Limb (tissue), 2 donors: ENCODE measurements around the gene RRP12.

ENCODE experiments used
- DNase-seq, 2 donors: peaks; one replicate each; pipeline ENCODE4 v3.0.0-alpha.2; 2016; ENCODE audit errors: extremely low spot score in 2 of 2

RRP12 gene

DNA sequence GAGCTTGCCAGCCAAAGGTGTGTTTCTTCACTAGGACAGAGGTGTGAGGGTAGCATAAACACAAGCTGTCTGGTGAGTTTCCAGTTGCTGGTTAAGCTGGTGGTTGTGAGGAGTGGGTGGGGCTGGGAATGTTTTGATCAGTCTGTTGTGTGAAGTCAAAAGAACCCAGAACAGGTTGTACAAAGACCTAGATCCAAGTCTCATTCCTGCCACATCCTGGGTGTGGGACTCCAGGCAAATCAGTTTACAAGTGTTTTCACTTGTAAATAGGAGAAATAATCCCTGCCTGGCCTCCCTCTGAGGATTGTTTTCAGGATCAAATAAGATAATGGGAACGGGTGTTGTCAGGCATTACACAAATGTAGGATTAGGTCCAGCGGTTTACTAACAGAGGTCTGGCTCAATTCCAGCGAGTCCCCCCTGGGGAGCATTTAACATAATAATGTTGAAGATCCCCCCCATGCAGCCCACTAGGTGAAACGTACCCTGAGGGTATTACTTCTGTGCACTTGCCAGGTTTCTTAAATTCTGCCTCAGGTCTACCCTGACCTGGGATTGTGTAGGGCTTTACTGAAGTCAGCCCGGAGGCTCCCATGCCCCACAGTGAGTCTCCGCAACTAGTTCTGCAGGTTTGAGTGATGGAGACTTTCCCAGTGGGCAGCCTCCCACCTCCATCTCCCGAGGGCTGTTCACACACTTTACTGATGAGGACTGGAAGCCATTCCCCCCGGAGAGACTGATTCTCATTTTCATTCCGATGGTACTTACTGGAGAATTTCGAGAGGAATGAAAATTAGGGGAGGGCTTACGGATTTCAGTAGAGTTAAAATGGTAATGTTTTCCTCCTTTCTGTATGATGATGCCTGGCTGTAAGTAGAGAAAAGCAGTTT, 64.0 kb downstream of the RRP12 start:
- DNase-seq: peak in 1 of 2 donors; percentile 45

DNA sequence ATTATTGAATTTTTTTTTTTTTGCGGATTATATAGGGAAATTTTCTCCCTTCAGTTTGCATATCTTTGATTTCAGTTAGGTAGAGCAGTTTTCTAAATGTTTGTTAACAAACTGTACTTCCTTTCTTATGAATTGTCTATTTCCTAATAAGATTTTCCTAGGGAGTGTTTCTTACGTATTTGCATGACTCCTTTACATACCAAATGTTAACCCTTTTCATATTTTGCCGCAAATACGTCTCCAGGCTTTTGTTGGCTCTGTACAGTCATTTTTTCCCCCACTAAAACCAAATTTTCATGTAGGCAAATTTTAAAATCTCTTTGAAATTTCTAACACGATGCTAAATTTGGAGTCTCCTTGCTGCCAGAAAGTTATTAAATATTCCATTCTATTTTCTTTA, 64.7 kb downstream of the RRP12 start:
- no peak for DNase-seq

DNA sequence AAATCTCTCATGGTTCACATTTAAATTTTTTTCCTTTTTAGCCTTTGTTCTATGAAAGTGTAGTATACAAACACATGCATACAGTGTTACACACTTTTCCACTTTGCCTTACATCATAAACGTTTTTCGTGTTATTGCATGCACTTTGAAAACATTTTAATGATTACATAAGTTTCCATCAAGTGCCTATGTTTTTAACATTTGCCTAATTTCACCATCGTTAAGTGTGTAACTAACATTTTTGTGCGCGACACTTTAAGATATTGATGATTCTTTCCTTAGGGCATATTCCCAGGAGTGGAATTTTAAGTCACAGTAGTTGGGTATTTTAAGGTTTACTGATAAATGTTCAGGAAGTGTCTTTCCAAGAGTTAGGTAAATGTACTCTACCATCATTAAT, 65.1 kb downstream of the RRP12 start:
- DNase-seq: no peak

DNA sequence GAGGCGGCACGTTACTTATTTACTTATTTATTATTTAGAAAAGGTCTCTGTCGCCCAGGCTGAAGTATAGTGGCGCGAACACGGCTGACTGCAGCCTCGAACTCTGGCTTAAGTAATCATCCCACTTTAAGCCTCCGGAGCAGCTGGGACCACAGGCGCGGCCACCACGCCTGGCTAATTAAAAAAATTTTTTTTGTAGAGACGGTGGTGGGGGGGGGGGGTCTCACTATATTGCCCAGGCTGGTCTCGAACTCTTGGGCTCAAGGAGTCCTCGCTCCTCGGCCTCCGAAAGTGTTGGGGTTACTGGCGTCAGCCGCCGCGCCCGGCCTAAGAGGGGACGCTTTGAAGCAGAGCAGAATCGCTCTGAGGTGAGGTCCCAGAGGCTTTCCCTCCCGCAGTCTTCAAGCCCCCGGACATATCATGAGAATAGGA, 65.9 kb downstream of the RRP12 start:
- DNase-seq: no peak

DNA sequence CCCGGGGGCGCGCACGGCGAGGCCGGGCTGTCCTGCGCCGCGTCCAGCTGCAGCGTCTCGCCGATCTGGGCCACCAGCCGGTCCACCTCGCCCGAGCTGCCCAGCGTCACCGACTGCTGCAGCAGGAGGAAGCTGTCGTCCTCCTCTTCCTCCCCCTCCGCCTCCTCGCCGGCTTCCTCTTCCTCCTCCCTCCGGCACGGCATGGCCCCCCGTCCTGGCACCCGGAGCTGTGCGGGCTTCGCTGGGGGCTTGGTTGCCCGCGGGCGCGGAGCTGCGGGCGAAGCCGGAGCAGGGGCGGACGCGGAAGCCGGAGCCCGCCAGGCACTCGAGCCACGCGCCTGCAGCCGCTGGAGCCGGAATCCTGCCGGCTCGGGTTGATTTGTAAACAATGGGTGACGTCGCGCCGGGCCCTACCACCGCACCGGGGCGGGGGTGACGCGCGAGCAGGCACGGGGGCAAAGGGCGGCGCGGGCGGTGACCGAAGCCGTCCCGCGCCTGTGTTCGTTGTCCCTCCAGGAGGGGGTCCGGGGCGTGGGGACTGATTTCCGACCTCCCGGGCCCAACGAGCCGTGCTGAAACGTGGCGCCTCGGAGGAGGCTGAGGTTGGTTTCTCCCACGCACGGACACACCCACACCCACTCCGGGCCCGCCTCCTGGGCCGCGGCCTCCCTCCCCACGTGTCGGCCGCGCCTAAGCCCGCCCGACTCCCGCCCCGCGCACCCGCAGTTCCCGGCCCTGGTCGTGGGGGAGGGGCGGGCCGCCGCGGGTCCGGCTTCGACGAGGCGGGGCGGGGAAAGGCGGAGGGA, 66.6 kb downstream of the RRP12 start, which contains the start of gene FRAT2:
FRAT2 (minus strand) TSS at position 360 of the 806 bp plus-strand sequence; CDS start at position 203, 157 bp downstream.
- peak; percentile 87 to 95 for DNase-seq

DNA sequence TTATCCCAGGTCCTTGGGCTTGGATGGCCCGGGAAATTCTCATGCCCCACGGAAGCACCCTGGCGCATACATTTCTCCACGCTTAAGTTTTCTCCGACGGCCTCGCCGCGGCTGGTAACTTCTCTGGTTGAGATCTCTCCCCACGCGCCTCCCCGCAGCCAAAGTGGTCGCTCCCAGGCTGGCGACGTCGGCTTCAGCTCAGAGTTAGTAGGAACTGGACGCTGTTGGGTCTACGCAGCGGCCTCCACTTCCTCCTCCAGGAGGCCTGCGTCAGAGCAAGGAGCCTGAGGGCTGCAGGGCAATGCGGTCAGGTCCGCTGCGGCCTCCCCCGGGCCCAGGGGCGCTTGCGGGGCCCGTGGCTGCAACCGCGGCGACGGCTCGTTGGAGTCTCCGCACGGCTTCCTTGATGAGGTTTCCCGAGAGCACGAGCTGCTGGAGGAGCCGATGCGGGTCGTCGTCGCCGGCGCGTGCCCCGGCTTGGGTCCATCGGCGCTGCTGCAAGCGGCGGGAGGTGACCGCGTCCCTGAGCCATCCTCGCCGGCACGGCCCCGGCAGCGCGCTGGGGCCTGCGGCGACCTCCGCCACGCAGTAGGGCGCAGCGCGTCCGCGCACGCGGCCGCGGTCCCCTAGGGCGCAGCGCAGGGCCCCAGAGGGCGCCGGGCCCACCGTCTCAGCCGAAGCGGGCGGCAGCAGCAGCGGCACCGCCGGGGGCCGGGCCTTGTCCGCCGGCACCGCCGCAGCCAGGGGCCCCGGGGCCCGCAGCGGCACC, 67.4 kb downstream of the RRP12 start:
- DNase-seq: peak in 1 of 2 donors; percentile 63

DNA sequence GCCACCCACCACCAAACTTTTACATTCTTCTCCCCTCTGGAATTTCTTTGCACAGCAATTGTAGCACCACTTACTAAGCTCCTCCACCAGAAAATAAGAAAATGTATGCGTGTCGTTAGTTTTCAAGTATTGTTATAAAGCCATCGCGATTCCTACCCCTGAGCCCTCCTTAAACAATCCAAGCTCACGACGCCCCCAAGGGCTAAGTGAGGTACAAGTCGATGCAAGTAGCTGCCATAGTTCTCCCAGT, 67.9 kb downstream of the RRP12 start:
- peak in 1 of 2 donors; percentile 17 for DNase-seq

DNA sequence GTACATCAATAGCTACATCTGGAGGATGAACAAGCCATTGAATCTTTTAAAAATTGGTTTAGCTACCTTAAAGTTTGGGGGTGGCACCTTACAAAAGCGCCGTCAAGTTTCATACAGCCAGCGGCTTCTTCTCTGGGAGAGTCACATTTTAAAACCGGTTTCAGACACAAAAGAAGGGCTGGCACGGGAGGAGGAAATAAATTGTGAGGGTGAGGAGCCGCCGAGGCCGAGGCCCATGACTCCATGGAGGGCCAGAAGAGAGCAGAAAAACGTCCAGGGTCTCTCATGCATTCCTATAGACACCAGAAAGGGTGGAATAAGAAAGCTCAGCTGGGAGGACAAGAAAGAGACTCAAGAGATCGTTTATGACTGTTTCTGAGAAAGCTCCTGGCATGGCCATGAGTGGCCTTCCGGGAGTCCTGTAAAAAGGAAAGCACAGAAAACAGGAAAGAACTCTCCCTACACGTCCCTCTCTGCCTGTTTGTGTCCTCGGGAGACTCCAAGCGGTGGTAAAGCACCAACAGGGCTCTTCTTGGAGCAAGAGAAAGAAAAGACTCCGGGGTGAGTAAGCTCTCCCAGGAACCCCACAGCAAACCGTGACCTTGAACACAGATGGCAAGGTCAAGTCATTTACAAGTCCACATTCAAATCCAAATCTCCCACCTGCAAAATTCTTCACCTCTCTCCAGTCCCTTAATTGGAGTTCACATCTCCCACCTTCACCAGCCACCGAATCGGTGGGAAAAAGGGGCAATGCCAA, 68.4 kb downstream of the RRP12 start:
- peak; percentile 21 to 50 for DNase-seq

DNA sequence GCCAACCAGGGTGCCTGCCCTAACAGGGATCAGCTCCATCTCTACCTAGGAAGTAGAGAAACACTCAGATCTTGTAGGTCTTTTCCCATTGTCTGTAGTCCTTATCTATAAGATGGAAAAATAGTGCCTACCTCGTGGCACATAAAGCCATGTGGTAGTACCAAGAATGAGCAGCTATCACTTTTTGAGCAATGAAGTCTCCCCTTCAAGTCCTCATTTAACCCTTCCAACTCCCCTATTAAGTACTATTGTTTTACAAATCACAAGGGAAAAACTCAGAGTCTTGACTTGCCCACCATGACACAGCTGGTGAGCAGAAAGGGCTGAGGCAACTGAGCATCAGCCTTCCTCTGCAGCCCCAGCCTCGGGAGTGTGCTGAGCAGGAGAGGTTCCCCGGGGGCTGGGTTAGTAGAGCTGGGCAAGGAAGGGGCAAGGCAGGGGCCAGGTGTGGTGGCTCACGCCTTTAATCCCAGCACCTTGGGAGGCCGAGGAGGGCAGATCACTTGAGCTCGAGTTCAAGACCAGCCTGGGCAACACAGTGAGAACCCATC, 69.9 kb downstream of the RRP12 start:
- DNase-seq: no peak

DNA sequence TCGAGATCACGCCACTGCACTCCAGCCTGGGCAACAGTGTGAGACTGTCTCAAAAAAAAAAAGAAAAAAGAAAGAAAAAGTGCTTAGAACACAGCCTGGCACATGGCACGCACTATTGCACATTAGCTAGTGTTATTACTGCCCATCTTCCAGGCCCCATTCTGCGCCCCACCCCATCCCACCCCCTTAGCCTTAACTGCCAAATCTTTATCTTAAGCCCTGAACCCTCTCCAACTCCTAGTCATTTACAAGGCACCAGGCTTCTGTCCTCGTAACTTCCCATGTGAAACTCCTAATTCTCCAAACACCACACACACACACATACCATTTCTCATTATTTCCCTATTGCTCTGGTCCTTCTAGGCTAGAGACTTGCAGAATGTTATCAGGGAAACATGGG, 71.4 kb downstream of the RRP12 start:
- no peak for DNase-seq

DNA sequence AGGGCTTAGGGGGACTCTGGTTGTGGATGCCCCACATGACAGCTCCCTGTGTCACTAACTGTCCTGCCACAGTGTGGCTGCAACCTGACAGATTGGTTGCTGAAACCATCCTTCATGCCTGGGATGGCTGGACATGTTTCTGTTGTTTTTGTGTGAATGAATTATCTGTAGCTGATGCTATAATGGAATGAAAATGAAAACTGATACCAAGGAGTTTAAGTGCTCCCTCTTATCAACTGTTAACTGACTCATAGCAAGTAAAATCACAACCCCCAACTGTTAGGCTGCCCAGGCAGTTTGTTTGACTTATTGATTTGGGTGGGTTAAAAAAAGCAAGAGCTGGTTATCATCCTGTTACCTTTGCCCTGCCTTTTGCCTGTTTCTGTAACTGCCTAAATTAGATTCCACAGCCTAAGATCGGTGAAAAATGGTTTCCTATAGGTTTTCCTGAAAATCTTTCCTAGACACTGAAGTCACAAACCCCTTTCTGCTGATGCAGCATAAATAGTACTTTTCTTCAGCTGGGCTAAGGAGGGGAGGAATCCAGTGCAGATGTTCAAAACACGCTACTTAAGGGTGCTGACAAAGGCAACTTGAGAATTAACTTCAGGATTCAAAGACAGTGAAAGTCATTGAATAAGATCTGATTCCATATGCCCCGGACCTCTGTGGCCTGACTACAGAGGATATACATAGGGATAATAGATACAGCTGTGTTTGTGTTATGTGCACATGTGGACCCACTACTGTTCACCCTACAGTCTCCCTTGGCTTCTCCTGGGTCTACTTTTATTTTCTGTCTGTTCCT, 72.3 kb downstream of the RRP12 start:
- DNase-seq: no peak

DNA sequence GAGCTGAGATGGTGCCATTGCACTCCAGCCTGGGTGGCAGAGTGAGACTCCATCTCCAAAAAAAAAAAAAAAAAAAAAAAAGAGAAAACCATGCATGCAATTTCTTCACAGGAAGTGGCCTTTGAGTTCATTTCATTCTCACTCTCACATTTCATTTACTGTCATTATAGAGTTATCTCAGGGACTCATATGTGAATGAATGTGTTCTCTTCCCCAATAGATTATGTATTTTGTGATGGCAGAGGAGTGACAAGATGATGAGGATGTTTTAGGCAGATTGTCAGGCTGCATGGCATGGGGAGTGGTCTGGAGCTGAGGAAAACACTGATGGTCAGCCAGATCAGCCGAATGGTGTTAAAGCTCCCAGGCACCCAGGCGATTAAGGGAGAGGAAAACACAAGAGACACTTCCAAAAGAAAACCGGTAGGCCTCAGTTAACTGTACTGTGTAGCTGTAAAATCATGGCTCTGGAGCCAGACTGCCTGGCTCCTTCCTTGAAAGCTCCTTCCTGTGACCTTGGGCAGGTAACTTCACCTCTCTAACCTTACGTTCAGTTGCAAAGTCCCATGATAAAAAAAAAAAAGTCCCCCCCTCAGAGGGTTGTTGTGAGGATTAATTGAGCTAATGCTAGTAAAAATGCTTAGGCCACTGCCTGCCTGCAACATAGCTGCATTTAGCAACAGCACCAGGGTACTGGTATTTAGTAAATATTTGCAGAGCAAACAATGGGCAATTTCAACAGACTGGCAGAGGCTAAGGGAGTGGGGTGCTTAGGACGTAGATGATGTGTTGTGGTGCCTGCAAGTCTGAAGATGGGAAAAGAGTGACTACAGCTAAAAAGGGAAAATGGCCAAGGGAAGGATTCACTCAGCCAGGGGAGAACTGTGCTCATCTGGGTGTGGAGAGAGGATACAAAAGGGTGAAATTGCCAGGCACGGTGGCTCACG, 73.5 kb downstream of the RRP12 start:
- DNase-seq: no peak

DNA sequence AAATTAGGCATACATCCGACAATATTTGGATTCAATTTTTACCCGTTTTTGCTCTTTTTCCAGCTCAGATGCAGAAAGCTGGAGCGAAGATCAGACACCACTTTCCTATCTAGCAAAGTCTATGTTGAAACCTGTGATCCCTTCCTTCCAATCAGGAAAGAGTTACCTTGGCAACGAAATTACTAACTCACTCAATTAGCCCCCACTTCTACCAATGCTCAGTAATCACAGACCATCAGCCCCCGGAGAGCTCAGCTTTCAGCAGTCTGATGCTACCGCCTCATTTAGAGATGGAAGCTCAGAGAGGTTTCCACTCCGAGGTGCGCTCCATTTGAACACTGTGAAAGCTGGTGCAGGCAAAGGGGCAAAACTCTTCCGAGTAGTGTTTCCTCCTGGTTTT, 75.4 kb downstream of the RRP12 start:
- DNase-seq: no peak

DNA sequence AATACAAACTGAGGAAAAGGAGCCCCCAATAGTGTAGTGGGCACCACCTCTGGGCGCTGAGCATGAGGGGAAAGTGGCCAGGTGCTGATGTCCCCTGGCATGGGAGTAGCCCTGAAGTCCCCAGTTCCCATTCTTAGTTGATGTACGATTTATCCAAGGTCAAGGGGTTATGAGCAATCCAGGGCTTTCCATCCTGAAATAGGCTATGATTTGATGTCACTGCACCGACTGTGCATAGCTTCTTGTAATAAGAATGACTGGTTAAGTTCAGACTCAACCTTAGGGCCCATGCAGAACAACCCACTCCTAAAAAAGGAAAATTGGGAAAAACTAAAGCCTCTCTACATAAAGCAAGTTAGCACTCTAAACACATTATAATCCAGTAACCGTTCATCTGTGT, 77.6 kb downstream of the RRP12 start:
- no peak for DNase-seq

DNA sequence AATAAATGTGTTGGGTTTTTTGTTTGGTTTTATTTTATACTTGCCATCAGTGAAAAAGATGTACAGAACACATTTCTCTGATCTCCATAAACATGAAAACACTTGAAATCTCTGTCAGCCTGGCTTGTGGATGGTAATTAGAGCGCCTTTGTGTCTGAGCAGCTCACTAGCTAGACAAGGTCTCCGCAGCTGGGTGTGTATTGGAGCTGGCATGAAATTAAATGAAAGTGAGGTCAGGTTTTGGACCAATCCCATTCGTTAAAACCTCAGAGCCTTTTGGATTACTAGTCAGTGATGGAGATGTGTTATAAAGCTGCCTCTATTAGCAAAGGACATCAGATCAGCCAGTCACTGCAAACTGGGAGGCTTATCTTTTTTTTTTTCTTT, 79.3 kb downstream of the RRP12 start:
- DNase-seq: no peak

DNA sequence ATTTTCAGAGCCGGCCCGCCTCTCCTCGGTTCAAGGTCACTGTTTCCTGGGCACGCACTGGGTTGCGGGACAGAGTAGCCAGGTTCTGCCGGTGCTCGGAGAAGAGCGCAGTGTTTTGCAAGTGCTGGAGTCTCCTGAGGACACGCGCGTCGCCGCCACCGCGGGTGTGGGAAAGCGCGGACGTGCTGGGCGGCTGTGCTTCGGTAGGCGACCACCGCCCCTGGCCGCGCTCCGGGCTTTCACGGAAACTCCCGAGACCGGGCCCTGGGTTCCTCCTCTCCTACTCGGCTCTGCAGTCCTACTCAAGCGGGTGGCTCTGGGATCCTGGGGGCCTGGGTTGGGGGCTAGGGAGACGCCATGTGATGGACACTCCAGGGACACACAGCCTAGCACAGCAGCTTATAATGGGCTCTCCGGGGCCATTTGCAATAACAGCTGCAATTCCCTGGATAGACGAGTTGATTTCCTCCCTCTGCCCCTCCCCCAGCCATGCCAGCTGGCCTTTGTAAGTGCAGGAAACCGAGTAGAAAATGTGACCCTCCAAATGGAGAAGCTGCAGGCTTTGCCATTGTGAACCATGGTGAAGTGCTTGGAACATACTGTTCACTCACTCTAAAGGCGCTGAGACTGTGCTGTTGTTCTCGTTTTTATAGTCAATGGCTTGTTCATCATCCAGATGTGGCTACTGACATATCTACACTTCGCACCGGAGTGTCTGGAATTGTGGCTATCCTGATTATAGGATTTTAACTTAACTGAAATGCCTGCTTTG, 79.9 kb downstream of the RRP12 start:
- peak; percentile 31 to 68 for DNase-seq

DNA sequence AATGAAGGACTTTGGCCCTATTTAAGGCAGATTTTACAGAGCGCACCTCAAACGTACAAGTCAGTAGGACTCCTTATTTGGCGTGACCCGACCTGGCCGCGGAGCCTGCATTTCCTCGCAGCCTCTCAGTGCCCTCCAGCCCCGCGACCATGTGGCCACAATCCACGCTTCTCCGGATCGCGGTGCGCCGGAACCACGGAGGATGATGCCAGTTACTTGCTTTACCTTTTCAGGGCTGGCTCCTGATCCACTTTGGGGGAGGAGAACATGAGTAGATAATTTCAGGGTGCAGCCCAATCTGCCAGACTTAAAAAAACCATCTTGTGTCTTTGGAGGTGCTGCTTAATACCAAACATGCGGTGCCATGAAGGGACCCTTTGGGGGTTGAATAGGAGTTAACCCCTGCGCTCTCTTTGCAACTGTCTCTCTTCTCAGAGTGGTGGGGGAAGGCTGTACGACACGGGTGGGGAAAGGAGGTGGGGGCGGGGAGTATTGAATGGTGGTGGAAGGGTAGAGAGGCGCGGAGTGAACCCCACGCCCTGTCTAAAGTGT, 80.6 kb downstream of the RRP12 start:
- DNase-seq: peak in 1 of 2 donors; percentile 42
